NCI-H2227 (cell line): Measurements from ENCODE around the gene CLSTN2.

Experiments used
- DNase-seq: peaks from one replicate; lab custom pipeline; 2025; ENCODE audit not compliant: unreplicated experiment; lab: John Stamatoyannopoulos, UW

The CLSTN2 gene

DNA sequence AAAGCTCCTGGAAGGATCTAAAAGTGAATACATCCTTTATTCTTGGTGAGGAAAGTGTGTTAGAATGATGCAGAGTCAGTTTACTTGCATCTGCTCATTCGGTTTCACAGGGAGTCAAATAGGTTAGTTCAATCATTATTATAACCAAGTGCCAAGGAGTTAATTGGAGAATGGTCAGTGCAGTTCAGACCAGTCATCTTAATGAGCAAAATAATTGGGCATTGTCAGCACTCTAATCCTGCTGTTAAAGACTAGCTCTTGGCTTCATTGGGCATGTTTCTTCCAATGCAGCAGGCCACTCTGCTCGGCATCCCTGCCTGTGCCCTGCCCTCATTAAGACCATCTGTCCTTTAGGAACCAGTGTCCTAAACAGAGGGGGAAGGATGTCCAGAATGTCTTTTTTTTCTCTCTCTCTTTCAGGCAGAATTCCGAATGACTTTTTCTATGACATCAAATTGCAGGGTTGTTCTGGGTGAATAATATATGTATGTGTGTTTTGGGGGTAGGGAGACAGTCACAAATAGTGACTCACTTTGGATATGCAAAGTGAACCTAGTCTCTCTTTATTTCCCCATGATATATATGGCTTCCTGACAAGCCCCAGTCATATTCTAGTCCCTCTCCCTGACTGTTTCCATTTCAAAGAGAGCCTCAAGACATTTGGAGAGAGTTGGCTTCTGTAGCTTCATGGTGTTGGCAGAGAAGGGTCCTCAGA lies 537.5 kb downstream of the CLSTN2 start:
- DNase-seq = no peak

DNA sequence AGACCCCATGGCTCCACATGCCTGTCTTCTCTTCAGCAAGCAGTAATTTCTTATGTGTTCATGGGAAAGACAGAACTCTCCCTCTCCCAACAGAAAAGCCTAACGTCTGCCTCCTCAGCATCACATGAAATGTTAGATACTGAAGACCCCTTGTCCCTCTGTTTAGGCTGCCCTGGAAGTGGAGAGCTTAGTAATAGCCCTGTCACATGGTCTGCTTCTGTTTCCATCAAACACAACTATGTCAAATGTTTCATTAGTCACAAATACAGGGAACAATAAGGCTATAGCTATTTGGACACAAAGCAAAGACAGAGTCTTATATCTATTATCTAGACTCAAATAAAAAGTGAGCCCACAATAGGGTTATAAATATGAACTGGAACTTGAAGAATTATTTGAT lies 552.6 kb downstream of the CLSTN2 start:
- no peak for DNase-seq

DNA sequence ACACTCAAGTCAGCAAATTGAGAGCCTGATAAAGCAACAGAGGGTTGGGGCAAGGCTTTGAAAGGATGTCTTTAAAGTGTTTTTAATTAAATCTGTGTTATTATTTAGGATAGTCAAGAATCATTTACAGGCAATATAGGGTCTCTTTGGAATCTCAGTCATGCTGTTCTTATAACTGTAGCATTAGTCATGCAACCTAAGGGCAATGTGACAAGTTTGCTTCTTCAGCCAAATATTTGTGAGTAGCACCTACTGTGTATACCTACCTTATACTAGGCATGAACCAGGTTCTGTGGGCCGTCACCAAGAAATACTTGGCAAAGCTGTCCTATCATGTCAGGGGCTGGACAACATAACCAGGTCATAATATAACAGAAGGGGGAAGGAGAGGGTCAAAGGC lies 558.3 kb downstream of the CLSTN2 start:
- no peak for DNase-seq

DNA sequence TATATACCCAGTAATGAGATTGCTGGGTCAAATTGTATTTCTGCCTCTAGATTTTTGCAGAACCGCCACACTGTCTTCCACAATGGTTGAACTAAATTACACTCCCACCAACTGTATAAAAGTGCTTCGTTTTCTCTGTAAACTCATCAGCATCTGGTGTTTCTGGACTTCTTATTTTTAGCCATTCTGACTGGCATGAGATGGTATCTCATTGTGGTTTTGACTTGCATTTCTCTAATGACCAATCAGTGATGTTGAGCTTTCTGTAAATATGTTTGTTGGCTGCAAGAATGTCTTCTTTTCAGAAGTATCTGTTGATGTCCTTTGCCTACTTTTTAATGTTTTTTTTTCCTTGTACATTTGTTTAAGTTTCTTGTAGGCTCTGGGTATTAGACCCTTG lies 560.0 kb downstream of the CLSTN2 start:
- no peak for DNase-seq

DNA sequence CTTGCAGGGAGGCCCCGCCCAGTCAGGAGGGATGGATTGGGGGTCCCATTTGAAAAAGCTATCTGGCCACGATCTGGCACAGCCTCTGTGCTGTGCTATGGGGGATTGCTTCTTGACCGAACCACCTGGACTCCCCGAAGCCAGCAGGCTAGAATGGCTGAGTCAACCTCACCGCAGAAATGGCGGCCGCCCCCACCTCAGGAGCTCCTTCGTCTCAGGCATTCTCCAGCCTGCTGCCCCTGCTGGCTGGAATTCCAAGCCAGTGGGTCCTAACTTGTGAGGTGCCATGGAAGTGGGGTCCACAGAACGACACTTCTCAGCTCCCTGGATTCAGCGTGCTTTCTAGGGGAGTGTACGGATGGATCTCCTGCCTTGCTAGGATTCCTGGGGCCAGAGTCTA lies 562.3 kb downstream of the CLSTN2 start:
- no peak for DNase-seq

DNA sequence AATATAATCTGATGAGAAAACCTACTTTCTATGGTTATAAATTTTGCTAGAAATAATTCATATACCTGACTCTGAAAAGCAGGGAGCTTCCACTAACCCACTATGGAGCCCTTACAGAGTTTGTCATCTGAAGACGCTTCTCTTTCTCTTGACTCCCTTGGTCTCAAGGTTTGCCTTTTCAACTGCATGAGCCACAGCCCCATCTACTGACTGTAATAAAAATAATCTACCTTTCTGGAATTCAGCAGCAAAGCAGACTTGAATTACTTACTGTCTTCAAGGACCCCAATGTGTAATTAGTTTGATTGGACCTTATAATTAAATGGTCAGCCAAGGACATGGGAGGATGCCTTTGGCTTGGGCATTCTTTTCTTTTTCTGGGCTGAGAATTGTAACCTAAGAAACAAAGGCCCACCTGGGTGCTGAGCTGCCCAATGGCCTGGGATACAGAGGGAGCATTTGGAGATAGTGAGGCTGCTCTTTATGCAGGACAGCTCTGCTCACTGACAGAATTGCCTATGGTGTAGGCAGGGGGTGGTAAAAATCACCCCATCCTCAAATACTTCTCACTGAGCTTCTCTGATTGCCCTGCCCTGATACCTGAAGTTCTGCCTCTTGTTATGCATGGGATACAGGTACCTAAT lies 564.3 kb downstream of the CLSTN2 start:
- DNase-seq = peak; percentile 28

DNA sequence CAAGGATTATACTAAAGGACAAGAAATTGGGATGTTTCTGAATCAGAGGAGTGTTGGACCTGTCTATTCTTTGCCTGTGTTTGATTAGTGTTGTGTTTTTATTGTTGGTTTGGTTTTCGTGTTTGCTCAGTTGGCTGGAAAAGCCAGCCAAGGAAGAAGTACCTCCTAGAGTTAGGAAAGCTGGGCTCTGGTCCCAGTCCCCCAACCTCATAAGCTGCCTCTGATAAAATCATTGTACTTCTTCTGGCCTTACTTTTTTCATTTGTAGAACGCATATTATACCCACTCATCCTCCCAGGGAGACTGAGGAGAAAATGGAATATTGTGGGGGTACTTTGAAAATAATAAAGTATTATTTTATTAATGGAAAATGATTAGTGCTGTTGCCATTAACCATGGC lies 565.5 kb downstream of the CLSTN2 start:
- DNase-seq = no peak

DNA sequence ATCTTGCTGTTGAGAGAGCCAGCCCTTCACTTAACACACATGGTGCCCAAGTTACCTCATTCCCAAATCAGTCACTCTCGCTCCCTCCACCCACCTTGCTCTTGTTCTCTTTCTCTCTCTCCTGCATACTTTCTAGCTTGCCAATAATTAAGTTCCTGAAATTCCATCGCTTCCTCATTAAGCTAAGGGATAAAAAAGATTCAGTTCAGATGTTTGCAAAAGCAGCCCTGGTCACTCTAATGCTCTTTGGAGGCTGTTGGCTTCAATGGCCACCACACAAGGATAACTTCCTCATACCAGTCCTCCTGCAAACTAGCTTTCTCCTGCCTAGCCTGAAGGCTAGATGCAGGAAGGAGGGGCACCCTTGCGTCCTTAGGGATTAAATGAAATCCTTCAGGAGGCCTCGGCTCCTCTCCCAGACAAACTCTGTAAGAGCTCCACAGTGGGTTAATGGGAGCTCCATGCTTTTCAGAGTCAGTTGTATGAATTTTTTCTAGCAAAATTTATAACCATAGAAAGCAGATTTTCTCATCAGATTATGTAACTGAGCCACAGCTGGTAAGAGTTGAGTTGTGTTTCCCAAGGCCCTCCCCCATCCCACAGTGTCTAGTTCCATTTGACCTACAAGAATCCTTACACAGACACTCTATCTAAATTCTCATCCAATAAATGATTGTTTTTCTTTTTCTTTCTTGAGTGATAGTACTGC lies 566.2 kb downstream of the CLSTN2 start:
- DNase-seq = no peak

DNA sequence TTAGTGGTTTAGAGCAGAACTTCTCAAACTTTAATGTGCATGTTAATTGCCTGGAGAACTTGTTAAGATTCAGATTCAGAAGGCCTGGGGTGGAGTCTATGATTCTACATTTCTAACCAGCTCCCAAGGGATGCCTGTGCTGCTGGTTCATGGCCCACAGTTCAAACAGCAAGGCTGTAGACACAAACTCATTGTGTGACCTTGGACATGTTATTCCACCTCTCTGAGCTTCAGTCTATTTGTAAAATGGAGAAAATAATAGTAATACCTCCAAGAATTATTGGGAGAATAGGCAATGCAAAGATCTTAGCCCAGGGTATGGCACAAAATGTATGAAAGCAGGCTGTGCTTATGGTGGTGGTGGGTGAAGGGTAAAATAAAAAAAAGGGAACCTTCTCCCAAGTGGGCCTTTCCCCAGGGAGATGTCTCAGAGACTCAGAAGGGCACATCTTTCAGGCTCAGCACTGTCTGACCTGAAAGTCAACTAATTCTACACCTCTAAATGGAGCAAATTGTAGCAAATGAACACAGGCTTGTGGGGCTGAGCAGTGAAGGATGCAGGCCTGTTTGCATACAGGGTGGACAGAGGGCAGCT lies 566.9 kb downstream of the CLSTN2 start:
- DNase-seq = no peak

DNA sequence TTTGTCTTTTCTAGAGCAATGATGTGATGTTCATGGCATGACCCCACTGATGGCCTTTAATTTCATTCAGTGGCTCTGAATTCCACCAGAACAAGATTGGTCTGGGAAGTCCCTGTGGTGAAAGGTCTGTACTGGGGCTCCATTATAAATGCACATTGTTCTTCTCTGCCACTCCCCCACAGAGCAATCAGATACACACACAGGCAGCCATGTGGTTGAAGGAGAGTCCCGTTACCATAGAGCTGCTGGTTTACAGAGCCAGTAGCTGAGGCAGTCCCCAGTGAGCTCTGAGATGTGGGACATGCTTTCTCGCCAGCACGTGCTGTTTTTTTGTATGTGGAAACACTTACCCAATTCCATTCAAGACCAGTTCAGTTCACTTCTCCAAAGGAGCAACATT lies 570.2 kb downstream of the CLSTN2 start:
- DNase-seq = peak; percentile 15

DNA sequence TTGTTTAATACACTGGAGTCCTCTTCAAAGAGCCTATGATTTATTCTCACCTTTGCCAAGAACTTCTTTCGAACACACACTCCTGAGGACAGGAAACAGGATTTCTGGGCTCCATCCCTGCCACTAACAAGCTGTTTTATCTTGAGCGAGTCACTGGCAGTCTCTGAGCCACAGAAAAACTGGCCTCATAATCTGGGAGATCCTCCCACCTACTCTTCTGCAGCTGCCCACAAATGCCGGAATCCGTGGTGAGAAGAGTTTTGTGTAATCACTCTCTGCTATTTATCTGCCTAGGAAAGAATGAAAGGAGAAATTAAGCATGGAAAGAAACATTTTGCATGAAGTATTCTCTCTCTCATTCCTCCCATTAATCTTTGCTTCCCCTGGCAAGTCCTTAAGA lies 570.9 kb downstream of the CLSTN2 start:
- DNase-seq = no peak

DNA sequence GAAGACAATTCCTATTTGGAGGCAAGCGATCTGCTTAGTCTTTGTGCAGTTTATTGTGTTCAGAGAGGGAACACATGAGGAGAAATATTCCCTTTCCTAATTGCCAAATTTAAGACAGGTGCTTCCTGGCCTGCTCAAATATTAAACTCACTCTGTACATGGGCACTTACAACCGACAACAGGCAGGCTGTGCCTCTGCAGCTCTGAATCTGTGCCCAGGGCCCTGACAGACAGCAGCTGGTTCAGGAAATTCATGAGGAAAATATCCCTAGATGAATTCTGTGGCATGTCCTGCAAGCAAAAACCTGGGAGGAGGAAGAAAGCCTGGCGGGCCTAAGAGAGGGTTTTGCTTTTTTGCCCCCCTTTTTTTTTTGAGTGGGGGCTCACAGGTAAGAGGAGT lies 573.6 kb downstream of the CLSTN2 start:
- DNase-seq = no peak

DNA sequence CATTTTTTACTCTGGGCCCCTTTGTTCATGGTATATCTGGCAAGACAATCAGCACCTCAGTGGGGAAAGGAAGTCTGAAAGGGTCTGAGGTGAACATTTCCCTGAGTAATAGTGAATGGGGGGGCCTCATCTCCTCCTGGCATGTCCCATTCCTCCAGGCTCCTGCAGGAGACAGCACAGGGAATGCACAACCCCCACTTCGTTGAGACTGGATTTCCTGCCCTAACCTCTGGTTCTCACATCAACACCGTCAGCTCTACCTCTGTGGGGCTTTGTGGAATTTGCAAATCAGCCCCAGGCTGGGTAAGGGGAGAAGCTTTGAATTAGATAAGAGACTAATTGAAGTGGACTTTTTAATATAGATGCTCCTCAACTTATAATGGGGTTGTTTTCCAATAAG lies 574.5 kb downstream of the CLSTN2 start:
- no peak for DNase-seq

DNA sequence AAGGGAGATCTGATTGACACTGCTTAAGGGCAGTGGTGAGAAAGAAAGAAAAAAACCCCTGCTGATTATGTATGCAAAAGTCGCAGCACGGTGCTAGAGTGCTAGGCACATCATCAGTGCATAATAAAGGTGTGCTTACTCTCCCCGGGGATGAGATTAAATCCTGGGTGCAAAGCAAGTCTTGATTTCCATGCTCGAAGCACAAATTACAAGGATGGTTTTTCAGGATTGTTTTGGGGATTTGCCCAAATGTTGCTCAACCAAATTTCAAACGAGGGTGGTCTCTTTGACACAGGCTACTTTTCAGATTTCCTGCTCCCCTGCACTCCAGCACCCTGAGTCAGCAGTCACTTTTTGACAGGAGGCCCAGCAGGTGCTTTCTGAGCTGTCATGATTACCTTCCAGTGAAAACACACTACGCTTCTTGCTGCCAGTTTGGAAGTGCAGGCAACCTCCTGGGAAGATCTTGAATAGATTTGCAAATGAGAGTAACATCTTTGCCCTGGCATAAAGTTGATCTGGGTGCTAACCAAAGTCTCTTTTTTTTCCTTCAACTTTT lies 575.4 kb downstream of the CLSTN2 start:
- DNase-seq = no peak

DNA sequence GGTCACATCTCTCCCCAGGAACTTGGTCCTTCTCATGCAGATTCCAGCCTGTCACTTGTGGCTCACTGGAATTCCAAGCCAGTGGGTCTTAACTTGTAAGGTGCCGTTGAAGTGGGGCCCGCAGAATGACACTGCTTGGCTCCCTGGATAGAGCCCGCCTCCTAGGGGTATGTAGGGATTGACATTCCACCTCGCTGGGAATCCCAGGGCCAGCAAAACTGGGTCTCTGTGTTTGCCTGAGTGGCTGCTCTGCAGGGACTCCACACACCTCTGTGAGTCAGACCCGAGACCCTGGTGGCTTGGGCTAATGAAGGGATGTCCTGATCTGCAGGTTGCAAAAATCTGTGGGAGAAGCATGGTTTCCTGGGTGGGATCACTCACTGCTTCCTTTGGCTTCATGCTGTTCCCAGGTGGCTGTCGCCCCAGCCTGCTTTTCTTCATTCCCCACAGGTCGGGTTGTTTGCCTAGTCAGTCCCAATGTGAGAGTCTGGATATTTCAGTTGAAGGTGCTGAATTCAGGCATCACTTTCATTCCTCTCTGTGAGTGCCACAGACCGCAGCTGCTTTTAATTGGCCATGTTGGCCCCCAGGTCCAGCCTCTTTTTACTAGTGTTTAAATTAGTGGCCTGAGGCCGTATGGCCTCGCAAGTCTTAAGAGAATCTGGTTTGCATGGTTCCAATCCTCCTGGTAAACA lies 586.9 kb downstream of the CLSTN2 start:
- no peak for DNase-seq

DNA sequence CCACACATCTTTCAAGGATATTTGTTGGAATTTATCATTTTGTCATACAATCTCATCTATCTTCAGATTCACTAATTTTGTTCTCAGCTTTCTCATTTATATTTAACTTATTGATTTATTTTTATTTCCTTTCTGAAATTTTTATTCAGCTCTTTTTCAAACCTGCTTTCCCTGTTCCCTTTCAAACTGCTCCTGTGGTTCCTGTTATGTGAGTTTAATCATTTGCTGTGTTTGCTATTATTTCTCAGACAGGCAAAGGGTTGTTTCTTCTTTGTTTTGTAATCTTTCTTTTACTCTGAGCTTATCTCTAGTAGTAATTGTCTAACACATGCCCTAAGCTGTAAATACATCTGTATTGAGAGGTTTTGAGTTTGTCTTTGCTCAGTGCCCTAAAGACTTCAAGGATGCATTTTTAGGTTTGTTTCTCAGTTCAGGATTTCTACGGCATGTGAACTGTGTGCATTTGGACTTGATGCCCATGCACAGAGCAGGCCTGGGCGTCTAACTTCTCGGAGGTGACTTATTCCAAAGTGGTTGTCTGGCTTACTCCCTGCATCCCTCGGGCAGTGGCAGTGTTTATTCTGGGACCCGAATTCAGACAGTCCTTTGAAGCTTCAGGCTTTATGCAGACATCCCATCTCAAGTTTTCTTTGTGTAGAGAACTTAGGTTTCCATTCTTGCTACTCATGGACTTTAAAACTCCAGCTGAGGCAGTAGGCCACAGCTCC lies 587.8 kb downstream of the CLSTN2 start:
- DNase-seq = no peak

DNA sequence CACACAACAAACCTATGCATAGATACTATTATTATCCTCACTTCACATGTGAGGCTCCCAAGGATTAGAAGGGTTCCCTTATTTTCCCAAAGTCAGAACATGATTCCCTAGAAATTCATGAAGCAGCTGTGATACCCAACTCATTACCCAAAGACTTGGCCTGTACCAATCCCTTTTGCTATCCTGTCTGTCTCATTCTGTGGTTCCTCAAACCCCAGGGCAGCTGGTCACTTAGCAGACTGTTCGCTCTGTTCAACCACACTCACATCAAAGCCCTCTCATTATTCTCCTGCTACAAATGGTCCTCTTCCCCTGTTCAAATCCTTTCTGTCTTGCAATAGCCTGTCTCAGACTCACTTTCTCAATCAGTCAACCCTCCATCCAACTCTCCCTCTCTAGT lies 588.6 kb downstream of the CLSTN2 start:
- no peak for DNase-seq

DNA sequence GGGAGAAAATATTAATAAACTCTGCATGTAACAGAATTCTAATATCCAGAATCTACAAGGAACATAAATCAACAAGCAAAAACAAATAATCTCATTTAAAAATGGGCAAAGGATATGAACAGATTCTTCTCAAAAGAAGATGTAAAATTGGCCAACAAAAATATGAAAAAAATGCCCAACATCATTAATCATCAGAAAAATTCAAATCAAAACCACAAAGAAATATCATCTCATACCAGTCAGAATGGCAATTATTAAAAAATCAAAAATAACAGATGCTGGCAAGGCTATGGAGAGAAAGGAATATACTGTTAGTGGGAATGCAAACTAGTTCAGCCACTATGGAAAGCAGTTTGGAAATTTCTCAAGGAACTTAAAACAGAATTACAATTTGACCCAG lies 592.2 kb downstream of the CLSTN2 start:
- no peak for DNase-seq

DNA sequence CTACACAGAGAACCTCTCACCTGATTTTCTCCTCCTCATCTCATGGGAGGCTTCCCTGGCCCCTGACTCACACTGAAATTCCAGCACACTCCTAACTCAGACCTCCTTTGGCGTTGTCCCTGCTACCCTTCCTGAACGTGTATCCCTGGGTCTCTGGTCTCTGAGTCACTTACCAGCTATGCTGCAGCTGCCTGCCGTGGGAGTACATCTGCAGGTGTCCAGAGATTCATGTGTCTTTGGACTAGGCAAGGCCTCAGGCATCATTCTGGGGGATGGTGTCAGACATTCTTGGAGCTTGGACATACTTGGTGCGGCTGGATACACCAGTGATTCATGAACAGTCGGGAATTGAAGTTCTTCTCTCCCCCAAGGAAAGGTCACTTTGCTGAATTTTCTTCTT lies 594.1 kb downstream of the CLSTN2 start:
- no peak for DNase-seq

DNA sequence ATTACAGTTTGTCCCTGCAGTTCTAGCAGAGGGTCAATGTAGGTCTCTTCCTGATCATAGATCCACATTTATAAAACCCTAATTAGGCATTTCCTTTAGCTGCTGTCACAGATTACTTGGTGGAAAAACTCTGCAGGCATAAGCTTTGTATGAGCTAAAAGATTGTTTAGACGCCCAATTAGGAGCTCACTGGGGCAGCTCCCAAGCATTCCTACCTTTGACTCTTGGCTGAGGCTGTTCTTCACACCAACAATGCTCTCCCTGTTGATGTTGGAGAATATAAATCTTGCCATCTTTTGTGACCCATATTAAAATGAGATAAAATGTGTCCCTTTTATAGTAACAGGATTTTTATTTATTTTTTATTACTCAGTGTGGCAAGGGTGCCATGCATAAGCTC lies 594.6 kb downstream of the CLSTN2 start:
- DNase-seq = no peak
